GM23338 (cell line): ENCODE results near the gene MEST.

Experiments
- CREB1 ChIP-seq: fragments of 250-450 bp; sonication (Bioruptor Pico); IDR thresholded peaks from 2 replicates; pipeline ENCODE4 v1.5.0; 2020; ENCODE audit warnings: low read depth, mild to moderate bottlenecking, moderate library complexity
- CTCF ChIP-seq, 2 experiments: fragments of 200-600 bp in 1 of 2; sonication (generic) in 1 of 2; conservative IDR thresholded peaks; 2 replicates each; pipeline versions ENCODE4 v1.5.1 to v1.6.1; 2016 to 2017; ENCODE audit warnings: antibody characterized with exemption in 2 of 2, low read depth in 2 of 2, mild to moderate bottlenecking in 2 of 2, moderate library complexity in 1 of 2
- EZH2phosphoT487 ChIP-seq: fragments of 200-600 bp; sonication (generic); IDR thresholded peaks from one replicate; pipeline ENCODE4 v1.8.1; 2018; ENCODE audit warnings: antibody characterized with exemption; ENCODE audit not compliant: unreplicated experiment
- JUNB ChIP-seq: IDR thresholded peaks from one replicate; pipeline ENCODE4 v1.6.1; 2016; ENCODE audit warnings: antibody characterized with exemption; ENCODE audit not compliant: unreplicated experiment
- POLR2AphosphoS5 ChIP-seq: IDR thresholded peaks from 2 replicates; pipeline ENCODE4 v1.6.1; 2016; ENCODE audit warnings: antibody characterized with exemption, low read depth
- REST ChIP-seq: IDR thresholded peaks from one replicate; pipeline ENCODE4 v1.6.1; 2018; ENCODE audit warnings: antibody characterized with exemption; ENCODE audit not compliant: unreplicated experiment
- STAT1 ChIP-seq: IDR thresholded peaks from one replicate; pipeline ENCODE4 v1.6.1; 2016; ENCODE audit warnings: antibody characterized with exemption; ENCODE audit not compliant: unreplicated experiment
- ZNF331 ChIP-seq: fragments of 250-450 bp; sonication (Bioruptor Pico); IDR thresholded peaks from 2 replicates; pipeline ENCODE4 v1.5.0; 2020; ENCODE audit warnings: low read depth, mild to moderate bottlenecking, moderate library complexity

GRCh38 chr7:130491841-130492522 lies at the start of gene MEST:
- TF ChIP-seq CREB1 (no peak), CTCF (conservative IDR thresholded peaks at IDR 0.05; ENCODE audit: low read depth in 2 of 2) (0 out of 4 replicates have a peak, but pooled peaks of 1 of the 2 experiments have one; percentile 7), POLR2AphosphoS5 (no peak), EZH2phosphoT487 (no peak), REST (no peak), ZNF331 (CRISPR knock-in tag) (no peak), STAT1 (no peak), JUNB (no peak)
